GM19468 (cell line): ENCODE results near the gene TMIE.

ENCODE experiments used
- ATAC-seq: cut with Tn5 transposase; IDR thresholded peaks from one replicate; pipeline ENCODE4 v1.9.1; 2021; ENCODE audit warnings: mild to moderate bottlenecking, moderate library complexity, moderate number of reproducible peaks; ENCODE audit not compliant: unreplicated experiment; ENCODE audit errors: extremely low read depth

TMIE gene

GRCh38 chr3:46668591-46668990 lies 32.6 kb upstream of the TMIE start:
- ATAC-seq: no peak

DNA sequence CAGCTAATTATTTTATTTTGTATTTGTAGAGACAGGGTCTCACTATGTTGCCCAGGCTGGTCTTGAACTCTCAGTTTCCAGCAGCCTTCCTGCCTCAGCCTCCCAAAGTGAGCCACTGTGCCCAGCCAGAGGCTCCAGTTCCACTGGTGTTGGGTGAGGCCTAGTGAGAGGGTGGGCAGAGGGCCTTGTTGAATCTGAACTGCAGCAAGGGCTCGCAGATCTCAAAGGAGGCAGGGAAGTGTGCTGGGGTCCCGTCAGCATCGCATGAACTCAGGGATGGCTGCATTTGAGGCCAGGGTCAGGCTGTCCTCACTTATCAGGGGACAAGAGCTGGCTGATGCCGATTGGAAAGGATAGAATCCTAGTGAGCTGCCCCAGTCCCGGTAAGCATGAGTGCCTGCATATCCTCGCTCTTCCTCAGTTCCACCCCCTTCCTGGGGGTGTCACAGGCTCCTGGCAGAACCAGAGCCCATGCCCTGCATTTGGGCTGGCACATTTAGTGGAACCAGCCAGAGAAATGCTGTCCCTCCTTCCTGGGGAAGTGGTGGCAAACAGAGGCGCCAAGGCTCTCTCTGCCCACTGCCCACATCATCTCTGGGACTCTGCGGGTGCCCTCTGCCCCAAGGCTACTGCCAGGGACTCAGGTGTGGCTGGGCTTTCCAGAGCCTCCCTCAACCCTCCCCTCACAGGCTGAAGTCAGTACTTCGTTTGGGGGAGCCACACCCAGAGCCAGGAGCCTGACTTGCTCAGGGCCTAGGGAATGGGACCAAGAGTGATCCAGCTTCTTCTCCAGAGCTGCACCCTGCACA lies 31.8 kb upstream of the TMIE start:
- ATAC-seq: no peak

- ATAC-seq: no peak
Observed at GRCh38 chr3:46670000-46670890, 30.9 kb upstream of the TMIE start.

- no peak for ATAC-seq
Observed at GRCh38 chr3:46670891-46671427, 30.2 kb upstream of the TMIE start.

DNA sequence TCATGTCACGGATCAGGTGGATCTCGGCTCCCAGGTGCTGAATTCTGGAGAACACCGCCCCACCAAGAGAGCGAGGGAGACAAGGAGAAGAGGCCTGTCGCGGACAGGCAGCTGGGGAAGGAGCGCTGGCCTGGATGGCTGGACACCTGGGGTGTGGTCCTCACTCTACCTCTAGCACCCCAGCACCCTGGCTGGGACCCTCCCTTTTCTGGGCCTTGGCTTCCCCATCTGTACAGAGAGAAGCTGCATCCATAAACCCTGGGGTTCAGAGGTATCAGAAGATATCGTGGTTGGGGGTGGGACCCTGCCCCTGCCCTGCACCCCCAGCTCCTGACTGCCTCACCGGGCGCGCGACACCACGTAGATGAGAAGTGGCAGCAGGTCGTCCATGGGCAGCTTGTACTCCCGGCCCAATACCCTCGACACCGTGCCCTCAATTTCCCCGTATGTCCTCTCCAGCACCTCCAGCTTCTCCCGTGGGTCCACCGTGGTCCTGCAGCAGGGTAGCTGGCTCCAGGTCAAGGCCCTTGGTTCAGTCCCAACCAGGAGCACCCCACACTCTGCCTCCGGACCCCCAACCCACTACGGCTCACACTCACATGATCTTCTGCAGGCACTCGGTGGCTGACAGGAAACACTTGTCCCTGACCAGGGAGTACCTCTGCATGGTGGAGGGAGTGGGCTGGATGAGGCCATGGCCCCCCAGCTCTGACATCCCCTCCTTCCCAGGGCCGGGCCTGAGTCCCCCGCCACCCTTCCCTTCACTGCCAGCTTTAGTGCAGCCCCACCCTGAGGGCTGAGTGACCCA lies 29.4 kb upstream of the TMIE start:
- ATAC-seq: no peak

- ATAC-seq: no peak
Observed at GRCh38 chr3:46672349-46672695, 28.9 kb upstream of the TMIE start.

DNA sequence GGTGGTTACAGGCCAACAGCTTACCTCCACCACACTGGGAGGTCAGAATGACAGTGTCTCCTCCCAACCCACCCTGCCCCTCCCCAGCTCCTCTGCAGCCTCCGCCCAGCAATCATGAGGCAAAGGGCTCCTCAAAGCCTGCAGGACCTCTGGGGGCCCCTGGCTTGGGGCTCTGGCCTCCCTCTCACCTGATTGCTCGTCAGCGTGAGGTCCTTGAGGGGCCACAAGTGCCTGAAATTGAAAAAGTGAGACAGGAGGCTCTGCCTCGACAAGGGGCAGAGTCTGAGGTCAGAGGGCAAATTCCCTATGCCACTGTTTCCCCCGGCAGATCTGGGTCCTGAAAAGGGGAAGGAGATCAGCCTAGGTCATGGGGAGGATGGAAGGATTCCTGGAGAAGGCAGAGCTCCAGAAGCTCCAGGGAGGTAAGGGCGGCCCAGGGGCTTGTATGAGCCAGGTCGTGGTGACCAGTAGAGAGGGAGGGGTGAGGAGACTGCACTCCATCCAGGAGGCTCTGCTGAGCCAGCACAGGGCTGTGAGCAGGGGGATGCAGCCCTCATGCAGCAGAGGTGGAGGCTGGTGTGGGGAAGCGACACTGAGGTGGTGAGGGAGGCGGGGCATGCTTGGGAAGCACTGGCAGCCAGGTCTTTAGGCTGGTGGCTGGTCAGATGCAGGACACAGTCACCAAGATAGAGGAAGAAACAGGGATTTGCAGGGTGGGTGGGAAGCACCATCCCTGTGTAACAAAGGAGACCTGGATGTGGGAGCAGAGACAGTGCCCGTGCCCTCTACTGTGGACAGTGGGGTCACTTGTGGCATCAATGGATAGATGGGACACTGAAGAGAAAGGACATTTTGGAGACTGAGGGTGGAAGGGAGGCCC lies 27.8 kb upstream of the TMIE start:
- ATAC-seq: no peak

GRCh38 chr3:46674031-46674845 lies 27.0 kb upstream of the TMIE start:
- no peak for ATAC-seq

DNA sequence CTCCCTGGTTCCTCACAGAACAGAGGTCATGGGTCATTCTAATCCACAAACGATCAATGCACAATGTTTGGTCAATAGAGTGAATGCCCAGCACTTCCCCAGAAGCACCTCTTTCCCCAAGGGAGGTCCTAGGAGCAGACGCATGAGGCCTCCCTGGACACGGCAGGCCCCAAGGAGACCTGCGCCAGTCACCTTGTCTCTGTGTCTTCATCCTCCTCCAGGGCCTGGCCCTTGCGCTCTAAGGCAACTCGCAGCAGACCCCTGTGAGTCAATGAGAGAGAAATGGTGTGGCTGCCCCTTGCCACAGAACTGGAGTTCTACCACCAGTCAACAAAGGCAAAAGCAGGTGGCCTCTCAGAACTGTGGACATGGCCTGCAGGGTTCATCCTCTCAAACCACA lies 25.8 kb upstream of the TMIE start:
- no peak for ATAC-seq

- no peak for ATAC-seq
Observed at GRCh38 chr3:46675843-46676567, 25.2 kb upstream of the TMIE start.

- no peak for ATAC-seq
Observed at GRCh38 chr3:46676601-46677410, 24.4 kb upstream of the TMIE start.

- no peak for ATAC-seq
Observed at GRCh38 chr3:46677411-46677726, 23.8 kb upstream of the TMIE start.

- no peak for ATAC-seq
Observed at GRCh38 chr3:46678280-46678679, 22.9 kb upstream of the TMIE start.

GRCh38 chr3:46679681-46680080 lies 21.5 kb upstream of the TMIE start:
- ATAC-seq: no peak

GRCh38 chr3:46680298-46680826 lies 20.8 kb upstream of the TMIE start:
- no peak for ATAC-seq

DNA sequence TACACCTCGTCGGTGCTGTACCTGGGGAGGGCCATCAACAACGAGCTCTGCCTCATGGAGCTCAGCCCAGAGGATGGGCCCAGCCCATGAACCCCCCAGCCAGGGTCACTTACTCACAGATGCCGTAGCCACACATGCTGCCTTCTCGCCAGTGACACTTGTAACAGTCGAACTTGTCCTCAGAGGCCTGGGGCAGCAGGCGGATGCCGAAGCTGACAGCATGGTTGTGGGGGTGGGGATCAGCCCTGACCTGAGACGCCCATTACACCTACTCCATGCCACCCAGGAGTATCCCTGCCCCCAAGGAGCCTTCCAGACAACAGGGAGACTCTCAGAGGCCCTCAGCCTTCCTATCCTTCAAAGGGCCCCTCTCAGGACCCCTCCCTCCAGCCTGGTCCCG lies 19.8 kb upstream of the TMIE start:
- no peak for ATAC-seq
